Body of pancreas (tissue), 4 donors: ENCODE results near the gene CD151. TPM values are rescaled to one million over a fixed set of nuclear protein-coding genes. Genes with fewer than 3 reads are reported as not detected.
A peak's percentile ranks its signal among the peaks of the same experiment; 100 is the strongest.

ENCODE experiments used
- ATAC-seq: fragments of 150-250 bp; one replicate; pipeline ENCODE4 v1.9.1; 2016
- DNase-seq, 4 donors: peaks; one replicate each; pipeline ENCODE4 v3.0.0-alpha.2; 2019
- H3K27ac ChIP-seq, 4 donors: fragments of 200-600 bp; sonication (generic); 1 replicate in 3 of 4; 2 replicates in 1 of 4; pipeline versions ENCODE4 v1.5.1 to v1.6.1; 2016 to 2019; ENCODE audit warnings: mild to moderate bottlenecking in 1 of 4, mixed read lengths in 1 of 4, moderate library complexity in 1 of 4
- H3K27me3 ChIP-seq, 2 donors: fragments of 200-600 bp; sonication (generic); one replicate each; pipeline ENCODE4 v1.6.0; 2016; ENCODE audit warnings: mild to moderate bottlenecking in 1 of 2
- H3K36me3 ChIP-seq, 2 donors: fragments of 200-600 bp; sonication (generic); replicated peaks in 1 of 2; 2 replicates each; pipeline ENCODE4 v1.5.1; 2016; ENCODE audit warnings: low read depth in 2 of 2; ENCODE audit not compliant: insufficient read depth in 1 of 2
- H3K4me1 ChIP-seq: fragments of 200-600 bp; sonication (generic); one replicate; pipeline ENCODE4 v1.6.0; 2016
- H3K4me3 ChIP-seq, 2 donors: fragments of 200-600 bp; sonication (generic); 1 replicate in 1 of 2; 2 replicates in 1 of 2; pipeline ENCODE4 v1.5.1; 2016 to 2019
- H3K9me3 ChIP-seq, 3 donors: fragments of 200-600 bp; sonication (generic); 1 replicate in 2 of 3; 2 replicates in 1 of 3; pipeline ENCODE4 v1.5.1; 2016
- POLR2A ChIP-seq, 3 donors: fragments of 450-650 bp; IDR thresholded peaks; one replicate each; pipeline ENCODE4 v1.6.1; 2016; ENCODE audit warnings: antibody characterized with exemption in 3 of 3, mild to moderate bottlenecking in 2 of 3
- whole genome bisulfite sequencing, 2 donors: methylation state at CpG; one replicate each; pipeline ENCODE4 v1.1.5; 2017; 5-methylcytosine and 5-hydroxymethylcytosine counted together
- intact Hi-C: fragments of 100-400 bp; cut with DNase I; formaldehyde crosslinking; loops from one replicate; pipeline ENCODE4 v1.15.1; 2023
- total RNA-seq, 2 donors: library from RNA; depleted of rRNA; stranded (reverse); fragments of >200 nt; gene quantifications; one replicate each; pipeline ENCODE4 v1.1.0, GENCODE V29; 2016
- TF ChIP-seq, protein P1 (sequence below), 7 experiments: fragments of 450-650 bp in 4 of 7; fragments of 200-600 bp in 3 of 7; sonication (generic) in 3 of 7; IDR thresholded peaks; one replicate each; pipeline ENCODE4 v1.5.1; 2016 to 2019; ENCODE audit warnings: antibody characterized with exemption in 7 of 7

Gene CD151
- total RNA-seq, 2 donors from 2014 or later: 152 to 282 TPM

DNA sequence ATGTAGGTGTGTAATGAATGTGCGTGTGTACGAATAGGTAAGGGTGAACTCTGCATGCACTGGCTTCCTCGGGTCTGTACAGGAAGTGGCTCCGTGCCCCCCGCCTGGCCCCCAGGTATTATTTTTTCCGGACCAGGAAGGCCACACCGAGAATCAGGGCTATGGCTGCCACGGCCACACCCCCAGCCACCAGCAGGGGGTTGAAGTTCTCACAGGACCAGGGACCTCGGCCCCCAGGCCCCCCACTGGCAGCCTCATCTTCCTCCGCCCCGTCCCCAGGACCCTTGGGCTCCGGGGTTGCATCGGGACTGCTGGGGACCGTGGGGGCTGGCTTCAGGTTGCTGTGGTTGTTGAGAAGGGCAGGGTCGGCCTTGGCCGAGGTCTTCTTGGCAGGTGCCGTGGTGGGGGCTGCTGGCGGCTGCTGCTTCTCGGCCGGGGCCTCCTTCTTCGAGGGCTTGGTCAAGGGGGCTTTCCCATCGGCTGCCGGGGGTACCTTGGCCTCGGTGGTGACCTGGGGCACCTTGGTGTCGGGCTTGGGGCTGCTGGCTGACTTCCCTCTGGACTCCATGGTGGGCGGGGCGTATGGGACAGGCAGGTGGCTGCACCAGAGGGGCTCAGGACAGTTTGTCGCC, 44.6 kb upstream of the CD151 start:
- intact Hi-C loops: no loop called here
- ATAC-seq: no peak
- no peak for TF ChIP-seq POLR2A (IDR thresholded peaks at IDR 0.05)
- TF ChIP-seq, protein P1, sequence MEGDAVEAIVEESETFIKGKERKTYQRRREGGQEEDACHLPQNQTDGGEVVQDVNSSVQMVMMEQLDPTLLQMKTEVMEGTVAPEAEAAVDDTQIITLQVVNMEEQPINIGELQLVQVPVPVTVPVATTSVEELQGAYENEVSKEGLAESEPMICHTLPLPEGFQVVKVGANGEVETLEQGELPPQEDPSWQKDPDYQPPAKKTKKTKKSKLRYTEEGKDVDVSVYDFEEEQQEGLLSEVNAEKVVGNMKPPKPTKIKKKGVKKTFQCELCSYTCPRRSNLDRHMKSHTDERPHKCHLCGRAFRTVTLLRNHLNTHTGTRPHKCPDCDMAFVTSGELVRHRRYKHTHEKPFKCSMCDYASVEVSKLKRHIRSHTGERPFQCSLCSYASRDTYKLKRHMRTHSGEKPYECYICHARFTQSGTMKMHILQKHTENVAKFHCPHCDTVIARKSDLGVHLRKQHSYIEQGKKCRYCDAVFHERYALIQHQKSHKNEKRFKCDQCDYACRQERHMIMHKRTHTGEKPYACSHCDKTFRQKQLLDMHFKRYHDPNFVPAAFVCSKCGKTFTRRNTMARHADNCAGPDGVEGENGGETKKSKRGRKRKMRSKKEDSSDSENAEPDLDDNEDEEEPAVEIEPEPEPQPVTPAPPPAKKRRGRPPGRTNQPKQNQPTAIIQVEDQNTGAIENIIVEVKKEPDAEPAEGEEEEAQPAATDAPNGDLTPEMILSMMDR (IDR thresholded peaks at IDR 0.05): no peak

DNA sequence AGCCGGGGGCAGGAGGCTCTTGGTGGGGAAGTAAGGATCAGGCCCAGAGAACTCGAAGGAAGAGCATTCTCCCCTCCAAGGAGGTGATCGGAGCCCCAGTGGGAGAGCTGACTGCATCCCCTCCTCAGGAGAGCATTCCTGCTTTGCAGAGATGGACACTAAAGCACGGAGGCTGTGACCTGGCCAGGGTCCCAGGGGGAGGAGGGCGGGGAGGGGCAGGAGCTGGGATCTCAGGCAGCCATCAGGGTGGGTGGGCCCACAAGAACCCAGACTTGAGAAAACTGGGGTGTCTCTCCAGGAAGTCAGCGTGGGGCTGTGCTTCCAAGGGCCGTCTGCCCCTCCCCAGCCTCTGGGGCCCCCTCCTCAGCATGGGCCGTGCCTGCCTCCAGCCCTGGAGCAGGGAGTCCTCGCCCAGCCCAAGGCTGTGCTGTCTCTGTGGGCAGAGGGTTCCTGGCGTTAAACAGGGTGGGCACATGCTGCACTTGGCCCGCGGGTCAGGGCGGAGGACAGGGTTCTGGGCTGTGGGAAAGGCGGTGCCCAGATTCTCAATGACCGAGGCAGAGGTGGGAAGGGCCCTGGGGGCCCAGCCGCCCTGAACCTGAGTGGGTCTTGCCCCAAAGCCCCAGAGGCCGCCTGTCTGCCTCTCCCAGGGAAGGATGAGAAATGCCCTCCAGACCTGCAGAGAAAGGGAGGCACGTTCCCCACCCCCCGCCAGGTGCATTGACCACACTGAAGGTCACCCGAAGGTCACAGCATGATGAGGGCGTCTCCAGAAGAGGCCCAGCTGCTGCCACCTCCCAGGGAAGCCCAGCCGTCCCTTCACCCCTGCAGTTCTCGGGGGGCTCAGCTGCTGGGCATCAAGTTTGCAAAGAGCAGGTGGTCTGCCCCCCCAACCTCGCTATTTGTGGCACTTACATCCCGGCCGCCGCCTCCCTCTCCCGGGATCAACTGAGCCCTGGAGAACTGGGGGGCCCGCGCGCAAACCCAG, 43.5 kb upstream of the CD151 start:
- Histone ChIP-seq H3K36me3 (peaks cover 0 to 5% of the 10 kb centered on the region in 2 donors), H3K4me3 (no peak overlapping the region), H3K9me3 (no peaks in the 10 kb centered on the region), H3K4me1 (peaks cover 21% of the 10 kb centered on the region), H3K27me3 (no peaks in the 10 kb centered on the region), H3K27ac (no peak overlapping the region)
- TF ChIP-seq POLR2A (IDR thresholded peaks at IDR 0.05): no peak
- TF ChIP-seq, protein P1 (IDR thresholded peaks at IDR 0.05): no peak
- no peak for DNase-seq
- no peak for ATAC-seq
- 34 to 66% methylated on average over 5 to 28 of the region's 31 CpGs for WGBS, 2 donors
- intact Hi-C loops: no loop called here

More for the DNA sequence above, 44.6 kb upstream of the CD151 start:
- 53 to 60% methylated on average over 6 to 17 of the region's 28 CpGs for WGBS, 2 donors
- Histone ChIP-seq H3K27me3 (no peaks in the 10 kb centered on the region), H3K9me3 (no peaks in the 10 kb centered on the region), H3K27ac (no peak overlapping the region), H3K4me3 (no peak overlapping the region), H3K36me3 (peaks cover 0 to 5% of the 10 kb centered on the region in 2 donors), H3K4me1 (peaks cover 19% of the 10 kb centered on the region)
- DNase-seq: no peak

DNA sequence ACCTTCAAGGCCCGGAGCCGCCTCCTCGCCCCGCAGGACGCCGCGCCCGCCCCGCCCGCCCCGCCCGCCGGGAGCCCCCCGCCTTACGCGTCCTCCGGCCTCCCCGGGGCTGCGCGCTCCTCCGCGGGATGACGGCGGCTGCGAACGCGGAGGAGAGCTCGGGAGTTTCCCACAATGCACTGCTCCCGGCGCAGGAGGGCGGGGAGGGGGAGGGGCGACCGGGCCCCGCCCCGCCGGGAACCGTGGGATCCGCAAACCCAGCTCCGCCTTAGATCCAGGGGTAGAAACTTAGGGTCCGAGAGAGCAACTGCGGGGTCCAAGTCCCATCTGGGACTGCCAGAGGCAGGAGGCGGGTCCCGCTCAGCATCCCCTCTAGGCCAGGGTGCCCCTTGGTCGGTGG, 42.8 kb upstream of the CD151 start, which contains the start of gene CEND1:
CEND1 (minus strand) TSS at position 148 of the 400 bp plus-strand sequence. CDS start 1,514 bp downstream, outside the sequence.
- intact Hi-C loops: no loop called here
- DNase-seq: no peak
- Histone ChIP-seq H3K9me3 (no peaks in the 10 kb centered on the region), H3K4me3 (no peak within 1 kb of the TSS), H3K27ac (no peak within 1 kb of the TSS), H3K4me1 (peaks cover 28% of the 10 kb centered on the region), H3K36me3 (peaks cover 0 to 5% of the 10 kb centered on the region in 2 donors), H3K27me3 (no peaks in the 10 kb centered on the region)
- TF ChIP-seq POLR2A (IDR thresholded peaks at IDR 0.05): peak in 1 of 3 donors; percentile 2
- TF ChIP-seq, protein P1 (IDR thresholded peaks at IDR 0.05): no peak
- ATAC-seq: no peak
- WGBS, 2 donors: 7% methylated on average over 41 of the region's 44 CpGs; no CpG with 5 or more reads in 1 of the 2 donors

DNA sequence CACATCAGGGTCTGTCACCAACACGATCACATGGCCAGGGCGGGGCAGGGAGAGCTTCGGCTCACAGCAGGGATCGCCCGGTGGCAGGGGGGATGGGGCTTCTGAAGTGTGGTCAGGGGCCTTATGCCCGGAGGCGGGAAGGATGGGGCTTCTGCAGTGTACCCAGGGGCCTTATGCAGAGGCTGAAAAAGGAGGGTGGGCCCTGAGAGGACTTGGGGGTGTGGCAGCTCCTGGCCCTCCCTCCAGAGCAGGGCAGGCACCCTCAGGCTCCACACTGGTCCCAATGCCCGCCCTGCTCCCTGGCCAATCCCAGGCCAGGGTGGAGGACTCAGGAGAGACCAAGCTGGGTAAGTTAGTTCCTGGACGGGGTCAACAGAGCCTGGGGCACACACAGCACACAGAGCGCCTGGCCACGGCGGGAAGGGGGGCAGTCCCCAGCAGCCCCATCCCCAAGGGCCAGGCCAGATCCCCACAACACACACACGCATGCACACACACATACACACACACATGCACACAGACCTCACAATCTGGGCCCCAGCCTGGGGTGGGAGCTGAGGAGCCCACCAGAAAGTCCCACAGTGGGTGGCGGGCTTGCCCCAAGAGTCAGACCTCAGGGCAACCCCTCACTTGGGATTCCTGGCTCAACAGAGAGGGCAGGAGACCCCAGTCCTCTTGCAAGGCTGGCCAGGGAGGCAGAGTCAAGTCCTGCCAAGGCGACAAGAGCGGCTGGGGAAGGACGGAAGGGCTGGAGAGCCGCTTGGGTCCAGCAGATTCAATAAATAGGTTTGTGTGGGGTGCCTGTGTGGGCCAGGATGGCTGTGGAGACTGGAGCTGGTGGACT, 41.8 kb upstream of the CD151 start:
- DNase-seq: no peak
- no peak for ATAC-seq
- Histone ChIP-seq H3K4me1 (peaks cover 36% of the 10 kb centered on the region), H3K9me3 (no peaks in the 10 kb centered on the region), H3K4me3 (no peak overlapping the region), H3K36me3 (peaks cover 0 to 5% of the 10 kb centered on the region in 2 donors), H3K27ac (no peak overlapping the region), H3K27me3 (no peaks in the 10 kb centered on the region)
- no peak for TF ChIP-seq POLR2A (IDR thresholded peaks at IDR 0.05)
- TF ChIP-seq, protein P1 (IDR thresholded peaks at IDR 0.05): no peak
- 76 to 86% methylated on average over 12 to 18 of the region's 18 CpGs for WGBS, 2 donors
- intact Hi-C loops: no loop called here
